ENCODE data around the gene PDLIM5. TPM values are rescaled to one million over a fixed set of nuclear protein-coding genes. Genes with fewer than 3 reads are reported as not detected.

PDLIM5 gene
- total RNA-seq, 1 experiment from 2014 or later, result 58.0 TPM

GRCh38 chr4:94517492-94517891 lies 65.8 kb downstream of the PDLIM5 start:
- Histone ChIP-seq H3K4ac (ENCODE audit: low read depth, low read length) (no peak overlapping the region), H4K91ac (ENCODE audit: insufficient read length, low read depth, low read length) (no peak overlapping the region), H3K9me3 (ENCODE audit: control insufficient read depth, low read depth, low read length) (no peaks in the 10 kb centered on the region), H2AFZ (ENCODE audit: low read length) (no peak overlapping the region), H2BK15ac (ENCODE audit: low read depth, low read length) (no peak overlapping the region), H3K4me1 (ENCODE audit: insufficient read depth, low read length) (peaks cover 3% of the 10 kb centered on the region; the same call in 1 of the 2 replicates), H3K56ac (ENCODE audit: insufficient read length, low read depth, low read length) (no peak overlapping the region), H3K23ac (ENCODE audit: insufficient read length, low read depth, low read length) (no peak overlapping the region), H3K14ac (ENCODE audit: insufficient read depth, low read length) (no peak overlapping the region), H3T11ph (ENCODE audit: low read length) (no peak overlapping the region), H2AK5ac (ENCODE audit: insufficient read length, low read length) (no peak overlapping the region), H2BK20ac (ENCODE audit: low read depth, low read length, poor library complexity, severe bottlenecking) (no peak overlapping the region), H4K5ac (ENCODE audit: insufficient read length, low read depth, low read length) (no peak overlapping the region), H3K23me2 (ENCODE audit: insufficient read length, low read depth, low read length, poor library complexity, severe bottlenecking) (no peaks in the 10 kb centered on the region), H3K18ac (ENCODE audit: insufficient read length, low read depth, low read length) (no peak overlapping the region), H2BK12ac (ENCODE audit: insufficient read length, low read depth, low read length) (no peak overlapping the region), H2BK120ac (ENCODE audit: low read depth, low read length, poor library complexity, severe bottlenecking) (no peak overlapping the region), H4K20me1 (ENCODE audit: control insufficient read depth, insufficient read depth, insufficient read length) (no peaks in the 10 kb centered on the region), H3K79me1 (ENCODE audit: insufficient read depth, low read depth, low read length, poor library complexity, severe bottlenecking) (peaks cover 4% of the 10 kb centered on the region), H3K27me3 (ENCODE audit: insufficient read depth, low read length) (no peaks in the 10 kb centered on the region), H3K79me2 (ENCODE audit: insufficient read depth, low read length) (no peaks in the 10 kb centered on the region; the same call in 1 of the 2 replicates), H4K8ac (replicated peaks; ENCODE audit: insufficient read length, low read depth, low read length) (no peak overlapping the region), H3K4me2 (ENCODE audit: insufficient read depth, insufficient read length, low read length) (no peak overlapping the region), H3K9ac (ENCODE audit: extremely low read depth, insufficient read length, low read length) (no peak overlapping the region), H3K27ac (ENCODE audit: insufficient read length, low read depth, low read length) (no peak overlapping the region), H2BK5ac (ENCODE audit: insufficient read length, low read length) (no peak overlapping the region)
- DNase-seq, result no peak
- H3K4me1 Mint-ChIP-seq, result no peaks in the 10 kb centered on the region
- no peaks in the 10 kb centered on the region for H3K9me3 Mint-ChIP-seq
- H3K27ac Mint-ChIP-seq, result no peak overlapping the region
- H3K4me3 Mint-ChIP-seq, result no peak overlapping the region
- H3K36me3 Mint-ChIP-seq (ENCODE audit: insufficient read depth in 1 of 3, low read depth in 3 of 3), result peaks cover 0 to 2% (median 0%) of the 10 kb centered on the region in 3 experiments; a peak in 2 of 7 replicates
- WGBS (ENCODE audit: extremely low coverage, insufficient read length, low lambda C conversion rate), result no CpG with 5 or more reads among the region's 1 CpG
- H3K27me3 Mint-ChIP-seq (ENCODE audit: low read depth), result no peaks in the 10 kb centered on the region
- no peak for TF ChIP-seq CTCF (conservative IDR thresholded peaks at IDR 0.05)

Data from H9 (cell line).